Ovary (tissue), 9 donors: ENCODE data around the gene MGAT4C. TPM values are rescaled to one million over a fixed set of nuclear protein-coding genes. Genes with fewer than 3 reads are reported as not detected.
A peak's percentile ranks its signal among the peaks of the same experiment; 100 is the strongest.

Source experiments
- DNase-seq, 5 donors: peaks; one replicate each; pipeline ENCODE4 v3.0.0-alpha.2; 2019 to 2020
- H3K27ac ChIP-seq, 2 donors: fragments of 200-600 bp; one replicate each; pipeline versions ENCODE4 v1.5.1 to v1.8.0; 2019 to 2022
- H3K27me3 ChIP-seq: fragments of 200-600 bp; one replicate; pipeline ENCODE4 v1.8.0; 2022
- H3K36me3 ChIP-seq: fragments of 200-600 bp; sonication (generic); one replicate; pipeline ENCODE4 v1.5.1; 2019
- H3K4me1 ChIP-seq: one replicate; pipeline ENCODE4 v1.8.1; 2013; ENCODE audit warnings: mild to moderate bottlenecking, moderate library complexity; ENCODE audit not compliant: insufficient read depth
- H3K4me3 ChIP-seq: fragments of 200-600 bp; sonication (generic); one replicate; pipeline ENCODE4 v1.5.1; 2017
- H3K9me3 ChIP-seq, 2 donors: fragments of 200-600 bp in 1 of 2; sonication (generic) in 1 of 2; one replicate each; pipeline versions ENCODE4 v1.5.1 to v1.8.1; 2013 to 2019; ENCODE audit warnings: mild to moderate bottlenecking in 1 of 2, moderate library complexity in 1 of 2
- CTCF ChIP-seq, 3 donors: fragments of 450-650 bp in 2 of 3; fragments of 200-600 bp in 1 of 3; IDR thresholded peaks; one replicate each; pipeline versions ENCODE4 v1.5.1 to v1.8.0; 2016 to 2022; ENCODE audit warnings: antibody characterized with exemption in 3 of 3, mild to moderate bottlenecking in 1 of 3
- EP300 ChIP-seq: sonication (generic); formaldehyde crosslinking; IDR thresholded peaks from one replicate; pipeline ENCODE4 v1.6.1; 2017; ENCODE audit warnings: antibody characterized with exemption
- POLR2A ChIP-seq: fragments of 450-650 bp; IDR thresholded peaks from one replicate; pipeline ENCODE4 v1.6.1; 2017; ENCODE audit warnings: antibody characterized with exemption, mild to moderate bottlenecking, moderate library complexity
- WGBS, 3 donors: extraction: QIAGEN DNeasy Blood & Tissue Kit in 1 of 3; methylation state at CpG; one replicate each; pipeline versions ENCODE4 v1.1.5 to v1.1.7; 2013 to 2017; 5-methylcytosine and 5-hydroxymethylcytosine counted together
- intact Hi-C, 4 donors: fragments of 100-400 bp; cut with DNase I; formaldehyde crosslinking; loops; one replicate each; pipeline versions ENCODE4 v1.11.0 to v1.15.1; 2022 to 2023
- polyA plus RNA-seq, 2 donors: library from polyadenylated mRNA; stranded (reverse); fragments of 200-250 nt in 1 of 2; fragments of 350-450 nt in 1 of 2; fragmentation: Illumina TruSeq in 1 of 2; extraction: RNeasy Lipid Tissue Mini Kit (QIAGEN cat#74804) in 1 of 2; gene quantifications; one replicate each; pipeline ENCODE4 v1.2.3, GENCODE V29; 2013 to 2014
- total RNA-seq, 7 donors: library from RNA; depleted of rRNA in 2 of 7; stranded (reverse); fragments of >200 nt in 2 of 7; fragmentation: NEBNext Ultra II Directional in 3 of 7; extraction: Animal tissue kit (Norgen Biotek cat#: 25700) in 3 of 7; gene quantifications; one replicate each; pipeline versions ENCODE4 v1.1.0 to v1.2.4, GENCODE V29; 2016 to 2023
- donor health status: DM: no; HTN: no; CAD: no; lungs with moderate emphysema.
- donor health status: DM: no; HTN: no; CAD: no.
- donor health status: Bipolar disorder and iron deficiency.
- donor health status: DM: yes; HTN: yes; CAD: no.
- donor health status: DM: no; HTN: no; CAD: no.
- donor health status: DM: yes; HTN: yes; CAD: no.

The MGAT4C gene
- total and polyA plus RNA-seq, 9 donors: under 0.01 to 0.32 (median 0.05) TPM; not detected in 2

GRCh38 chr12:86264451-86265328 lies 8.5 kb upstream of the MGAT4C start:
- intact Hi-C loops: loop anchor here in 1 of 4 donors (5.0 kb wide), 1 partner anchor 603 kb away; no protein-coding TSS in a partner anchor
- 30 to 39% (median 34%) methylated on average over 35 to 38 of the region's 38 CpGs for WGBS, 3 donors
- no peak for TF ChIP-seq EP300
- no peak for TF ChIP-seq CTCF (IDR thresholded peaks at IDR 0.05)
- H3K4me1 ChIP-seq: no peaks in the 10 kb centered on the region
- no peaks in the 10 kb centered on the region for H3K27me3 ChIP-seq
- no peaks in the 10 kb centered on the region for H3K36me3 ChIP-seq
- no peak overlapping the region for H3K4me3 ChIP-seq
- no peak overlapping the region for H3K27ac ChIP-seq
- peak in 1 of 5 donors; percentile 5 for DNase-seq
- no peaks in the 10 kb centered on the region for H3K9me3 ChIP-seq

- Histone ChIP-seq H3K27me3 (no peaks in the 10 kb centered on the region), H3K4me3 (no peak overlapping the region), H3K27ac (no peak overlapping the region), H3K9me3 (no peaks in the 10 kb centered on the region), H3K4me1 (no peaks in the 10 kb centered on the region), H3K36me3 (no peaks in the 10 kb centered on the region)
- 89 to 98% (median 90%) methylated on average over 2 of the region's 2 CpGs for WGBS, 3 donors
- DNase-seq: no peak
- intact Hi-C loops: loop anchor here in 1 of 4 donors (5.0 kb wide), 1 partner anchor 606 kb away; no protein-coding TSS in a partner anchor
- TF ChIP-seq POLR2A: no peak
- TF ChIP-seq EP300: no peak
- TF ChIP-seq CTCF (IDR thresholded peaks at IDR 0.05): no peak
Observed at GRCh38 chr12:86261578-86261977, 5.4 kb upstream of the MGAT4C start.

- Histone ChIP-seq H3K36me3 (no peaks in the 10 kb centered on the region), H3K4me3 (no peak overlapping the region), H3K27ac (no peak overlapping the region), H3K9me3 (no peaks in the 10 kb centered on the region), H3K4me1 (no peaks in the 10 kb centered on the region), H3K27me3 (no peaks in the 10 kb centered on the region)
- intact Hi-C loops: loop anchor here in 1 of 4 donors (5.0 kb wide), 1 partner anchor 606 kb away; no protein-coding TSS in a partner anchor
- DNase-seq: no peak
- TF ChIP-seq EP300 (no peak), CTCF (IDR thresholded peaks at IDR 0.05) (no peak), POLR2A (no peak)
- WGBS, 3 donors: 76 to 87% (median 79%) methylated on average over 1 of the region's 1 CpG
Observed at GRCh38 chr12:86261142-86261541, 5.0 kb upstream of the MGAT4C start.

GRCh38 chr12:86260183-86260582 lies 4.0 kb upstream of the MGAT4C start:
- WGBS, 3 donors: 12 to 43% (median 20%) methylated on average over 2 of the region's 2 CpGs
- intact Hi-C loops: loop anchor here in 1 of 4 donors (5.0 kb wide), 1 partner anchor 607 kb away; no protein-coding TSS in a partner anchor

More at GRCh38 chr12:86260183-86260582, 4.0 kb upstream of the MGAT4C start:
- no peaks in the 10 kb centered on the region for H3K27me3 ChIP-seq
- DNase-seq: no peak
- no peaks in the 10 kb centered on the region for H3K9me3 ChIP-seq
- no peak overlapping the region for H3K4me3 ChIP-seq
- no peaks in the 10 kb centered on the region for H3K36me3 ChIP-seq
- TF ChIP-seq CTCF (IDR thresholded peaks at IDR 0.05): no peak
- no peak for TF ChIP-seq EP300
- no peak for TF ChIP-seq POLR2A
- no peaks in the 10 kb centered on the region for H3K4me1 ChIP-seq
- H3K27ac ChIP-seq: no peak overlapping the region
